HepG2 (cell line): ENCODE measurements around the gene KLHL17. TPM values are rescaled to one million over a fixed set of nuclear protein-coding genes. Genes with fewer than 3 reads are reported as not detected.

ENCODE experiments used
- ATF4 ChIP-seq, 2 experiments: fragments of 450-650 bp in 1 of 2; sonication (generic) in 1 of 2; formaldehyde crosslinking; IDR thresholded peaks; 2 replicates each; pipeline versions ENCODE4 v1.5.0 to v1.8.0; 2020 to 2022; ENCODE audit warnings: mild to moderate bottlenecking in 1 of 2, missing genetic modification reagents in 1 of 2
- CC2D1A ChIP-seq: sonication (generic); formaldehyde crosslinking; IDR thresholded peaks from 2 replicates; pipeline ENCODE4 v1.8.1; 2023; ENCODE audit warnings: mild to moderate bottlenecking, missing genetic modification reagents
- FOXK2 ChIP-seq: fragments of 450-650 bp; IDR thresholded peaks from 2 replicates; pipeline ENCODE4 v1.6.1; 2016
- GABPB1 ChIP-seq: IDR thresholded peaks from 2 replicates; pipeline ENCODE4 v1.6.1; 2016; ENCODE audit warnings: mild to moderate bottlenecking, missing genetic modification reagents, moderate library complexity, missing compliant biosample characterization
- GATAD2A ChIP-seq: IDR thresholded peaks from 2 replicates; pipeline ENCODE4 v1.6.1; 2016
- HDAC1 ChIP-seq: sonication (generic); formaldehyde crosslinking; IDR thresholded peaks from 2 replicates; pipeline ENCODE4 v1.5.1; 2020; ENCODE audit warnings: mild to moderate bottlenecking, missing genetic modification reagents
- HDAC2 ChIP-seq: sonication (generic); formaldehyde crosslinking; IDR thresholded peaks from 2 replicates; pipeline ENCODE4 v1.4.0; 2020; ENCODE audit warnings: missing genetic modification reagents
- HMGXB4 ChIP-seq, 2 experiments: sonication (generic) in 1 of 2; formaldehyde crosslinking in 1 of 2; IDR thresholded peaks; 2 replicates each; pipeline versions ENCODE4 v1.4.0 to v1.6.1; 2018 to 2020; ENCODE audit warnings: missing genetic modification reagents in 2 of 2, borderline replicate concordance in 1 of 2, low read depth in 1 of 2, mild to moderate bottlenecking in 1 of 2, missing biosample characterization in 1 of 2
- MBD4 ChIP-seq: IDR thresholded peaks from 2 replicates; pipeline ENCODE4 v1.6.1; 2012; ENCODE audit warnings: low read length, inconsistent platforms, borderline replicate concordance
- MLLT10 ChIP-seq: sonication (generic); formaldehyde crosslinking; IDR thresholded peaks from 2 replicates; pipeline ENCODE4 v1.4.0; 2020; ENCODE audit warnings: missing genetic modification reagents
- NONO ChIP-seq, 2 experiments: fragments of 450-650 bp in 1 of 2; sonication (generic) in 1 of 2; formaldehyde crosslinking in 1 of 2; IDR thresholded peaks in 1 of 2; conservative IDR thresholded peaks in 1 of 2; 2 replicates each; pipeline versions ENCODE4 v1.6.1 to v1.8.0; 2017 to 2022; ENCODE audit warnings: mild to moderate bottlenecking in 1 of 2, missing genetic modification reagents in 1 of 2, moderate library complexity in 1 of 2
- REL ChIP-seq: sonication (generic); formaldehyde crosslinking; conservative IDR thresholded peaks from 2 replicates; pipeline ENCODE4 v1.8.0; 2022; ENCODE audit warnings: mild to moderate bottlenecking, missing genetic modification reagents, moderate library complexity
- SOX6 ChIP-seq, 2 experiments: fragments of 450-650 bp in 1 of 2; sonication (generic) in 1 of 2; formaldehyde crosslinking in 1 of 2; IDR thresholded peaks; 2 replicates each; pipeline versions ENCODE4 v1.4.0 to v1.6.1; 2017 to 2020; ENCODE audit warnings: antibody characterized with exemption in 1 of 2, mild to moderate bottlenecking in 1 of 2, missing genetic modification reagents in 1 of 2
- SP5 ChIP-seq: IDR thresholded peaks from 2 replicates; pipeline ENCODE4 v1.6.1; 2016; ENCODE audit warnings: low read depth, borderline replicate concordance
- SRY ChIP-seq: sonication (generic); formaldehyde crosslinking; IDR thresholded peaks from 2 replicates; pipeline ENCODE4 v1.8.0; 2022; ENCODE audit warnings: mild to moderate bottlenecking, missing genetic modification reagents
- ZFYVE20 ChIP-seq: sonication (generic); formaldehyde crosslinking; IDR thresholded peaks from 2 replicates; pipeline ENCODE4 v1.8.0; 2023; ENCODE audit warnings: low read depth, mild to moderate bottlenecking, moderate library complexity, missing genetic modification reagents, borderline replicate concordance
- ZNF180 ChIP-seq: sonication (generic); formaldehyde crosslinking; IDR thresholded peaks from 2 replicates; pipeline ENCODE4 v1.4.0; 2020; ENCODE audit warnings: low read depth, missing genetic modification reagents, borderline replicate concordance
- ZNF230 ChIP-seq: sonication (generic); formaldehyde crosslinking; IDR thresholded peaks from 2 replicates; pipeline ENCODE4 v1.4.0; 2020; ENCODE audit warnings: mild to moderate bottlenecking, missing genetic modification reagents
- ZNF280B ChIP-seq: sonication (generic); formaldehyde crosslinking; IDR thresholded peaks from 2 replicates; pipeline ENCODE4 v1.5.0; 2020; ENCODE audit warnings: missing genetic modification reagents, mild to moderate bottlenecking, borderline replicate concordance
- ZNF552 ChIP-seq: sonication (generic); formaldehyde crosslinking; IDR thresholded peaks from 2 replicates; pipeline ENCODE4 v1.9.0; 2022; ENCODE audit warnings: missing genetic modification reagents, mild to moderate bottlenecking, borderline replicate concordance
- ZNF770 ChIP-seq: sonication (generic); formaldehyde crosslinking; IDR thresholded peaks from 2 replicates; pipeline ENCODE4 v1.5.0; 2020; ENCODE audit warnings: mild to moderate bottlenecking, missing genetic modification reagents
- ZSCAN20 ChIP-seq: sonication (generic); formaldehyde crosslinking; IDR thresholded peaks from 2 replicates; pipeline ENCODE4 v1.4.0; 2020; ENCODE audit warnings: missing genetic modification reagents, mild to moderate bottlenecking, borderline replicate concordance
- ZSCAN31 ChIP-seq: sonication (generic); formaldehyde crosslinking; IDR thresholded peaks from 2 replicates; pipeline ENCODE4 v1.5.0; 2020; ENCODE audit warnings: low read depth, mild to moderate bottlenecking, missing genetic modification reagents
- polyA plus RNA-seq, 8 experiments: library from polyadenylated mRNA; depleted of rRNA in 3 of 8; stranded (reverse) in 7 of 8; unstranded in 1 of 8; fragments of >200 nt; fragmentation: Illumina TruSeq in 4 of 8; extraction: Trizol in 4 of 8; gene quantifications; 2 replicates each; pipeline versions ENCODE4 v1.2.1 to v1.2.3, GENCODE V29; 2011 to 2016; ENCODE audit warnings: low read depth in 4 of 8, missing spikeins in 1 of 8, mixed read lengths in 1 of 8; ENCODE audit not compliant: insufficient read depth in 1 of 8
- total RNA-seq, 5 experiments: library from RNA; depleted of rRNA; stranded (reverse); fragments of >200 nt; fragmentation: Illumina TruSeq; extraction: Trizol; gene quantifications; 2 replicates each; pipeline ENCODE4 v1.2.3, GENCODE V29; 2016; ENCODE audit warnings: low read depth in 1 of 5

Gene KLHL17
- total and polyA plus RNA-seq, 2 of the 13 experiments (the other 11 are each of a cell fraction or from before 2014, with no cell fraction given) = 9.3 to 24.7 TPM

GRCh38 chr1:1000357-1001056 lies 40.1 kb downstream of the KLHL17 start (continued):
- peak in 1 of 2 experiments; percentile 89; a peak in 2 of 4 replicates for TF ChIP-seq ATF4 (CRISPR knock-in tag; IDR thresholded peaks at IDR 0.05)
- TF ChIP-seq MLLT10 (CRISPR knock-in tag) = no peak
- peak; percentile 78 for TF ChIP-seq HDAC2 (CRISPR knock-in tag)
- peak; percentile 68 for TF ChIP-seq SP5
- peak; percentile 96 for TF ChIP-seq ZFYVE20
- TF ChIP-seq REL (CRISPR knock-in tag) = peak; percentile 81
- TF ChIP-seq HMGXB4 (CRISPR knock-in tag; IDR thresholded peaks at IDR 0.05; ENCODE audit: borderline replicate concordance in 1 of 2, low read depth in 1 of 2) = peak; percentile 79 to 91
- no peak for TF ChIP-seq SOX6 (IDR thresholded peaks at IDR 0.05)
- TF ChIP-seq SOX6 (CRISPR knock-in tag; IDR thresholded peaks at IDR 0.05) = peak; percentile 17; the same call in 1 of the 2 replicates
- TF ChIP-seq GABPB1 (CRISPR knock-in tag) = peak; percentile 88
- TF ChIP-seq HDAC1 (CRISPR knock-in tag) = peak; percentile 91
- TF ChIP-seq ZNF552 (CRISPR knock-in tag) = peak; percentile 80; the same call in 1 of the 2 replicates
- TF ChIP-seq ZNF180 (CRISPR knock-in tag) = peak; percentile 88; the same call in 1 of the 2 replicates
- peak; percentile 89; the same call in 1 of the 2 replicates for TF ChIP-seq SRY (CRISPR knock-in tag)
- peak; percentile 76 for TF ChIP-seq ZSCAN20 (CRISPR knock-in tag)
- peak; percentile 67; the same call in 1 of the 2 replicates for TF ChIP-seq ZNF280B (CRISPR knock-in tag)
- no peak for TF ChIP-seq CC2D1A (CRISPR knock-in tag)
- peak; percentile 64; the same call in 1 of the 2 replicates for TF ChIP-seq ZNF770 (CRISPR knock-in tag)
- TF ChIP-seq MBD4 = no peak
- TF ChIP-seq NONO (IDR thresholded peaks at IDR 0.05) = no peak
- peak; percentile 86 for TF ChIP-seq NONO (CRISPR knock-in tag; conservative IDR thresholded peaks at IDR 0.05)
- peak; percentile 79 for TF ChIP-seq ZNF230 (CRISPR knock-in tag)
- no peak for TF ChIP-seq FOXK2
- peak; percentile 50; the same call in 1 of the 2 replicates for TF ChIP-seq ZSCAN31 (CRISPR knock-in tag)
- TF ChIP-seq GATAD2A (CRISPR knock-in tag) = peak; percentile 79
